PFSK-1 (cell line): ENCODE results near the gene PKP2.

ENCODE experiments used
- FOXP2 ChIP-seq: optimal IDR thresholded peaks from 2 replicates; pipeline ENCODE3; 2011; ENCODE audit warnings: borderline replicate concordance, control low read depth, inconsistent platforms; ENCODE audit not compliant: insufficient read depth; ENCODE audit errors: extremely low read length, extremely low read depth
- POLR2AphosphoS5 ChIP-seq: IDR thresholded peaks from 2 replicates; pipeline ENCODE4 v1.6.1; 2012; ENCODE audit warnings: low read depth, mild to moderate bottlenecking, control low read depth, low read length, moderate library complexity
- REST ChIP-seq, 2 experiments: IDR thresholded peaks; 2 replicates each; pipeline versions ENCODE4 v1.6.1 to v1.8.0; 2011 to 2012; ENCODE audit warnings: low read depth in 2 of 2, low read length in 2 of 2, control low read depth in 1 of 2, inconsistent platforms in 1 of 2, mild to moderate bottlenecking in 1 of 2, moderate library complexity in 1 of 2; ENCODE audit not compliant: insufficient read depth in 1 of 2
- SIN3A ChIP-seq: IDR thresholded peaks from 2 replicates; pipeline ENCODE4 v1.6.1; 2012; ENCODE audit warnings: mild to moderate bottlenecking, low read length, moderate library complexity, borderline replicate concordance; ENCODE audit not compliant: insufficient read depth

- TF ChIP-seq POLR2AphosphoS5 (no peak), FOXP2 (no peak), SIN3A (no peak), REST (IDR thresholded peaks at IDR 0.05; ENCODE audit: insufficient read depth in 1 of 2, low read depth in 2 of 2, low read length in 2 of 2) (no peak)
Measured at GRCh38 chr12:32761716-32762115, 134.9 kb downstream of the PKP2 start.
